HG03571 (cell line): ENCODE measurements around the gene RRP1.

Experiments used
- ATAC-seq: cut with Tn5 transposase; IDR thresholded peaks from one replicate; pipeline ENCODE4 v1.9.1; 2021; ENCODE audit not compliant: unreplicated experiment

Gene RRP1

GRCh38 chr21:43800566-43800965, 11.2 kb downstream of the RRP1 start:
- ATAC-seq = no peak

DNA sequence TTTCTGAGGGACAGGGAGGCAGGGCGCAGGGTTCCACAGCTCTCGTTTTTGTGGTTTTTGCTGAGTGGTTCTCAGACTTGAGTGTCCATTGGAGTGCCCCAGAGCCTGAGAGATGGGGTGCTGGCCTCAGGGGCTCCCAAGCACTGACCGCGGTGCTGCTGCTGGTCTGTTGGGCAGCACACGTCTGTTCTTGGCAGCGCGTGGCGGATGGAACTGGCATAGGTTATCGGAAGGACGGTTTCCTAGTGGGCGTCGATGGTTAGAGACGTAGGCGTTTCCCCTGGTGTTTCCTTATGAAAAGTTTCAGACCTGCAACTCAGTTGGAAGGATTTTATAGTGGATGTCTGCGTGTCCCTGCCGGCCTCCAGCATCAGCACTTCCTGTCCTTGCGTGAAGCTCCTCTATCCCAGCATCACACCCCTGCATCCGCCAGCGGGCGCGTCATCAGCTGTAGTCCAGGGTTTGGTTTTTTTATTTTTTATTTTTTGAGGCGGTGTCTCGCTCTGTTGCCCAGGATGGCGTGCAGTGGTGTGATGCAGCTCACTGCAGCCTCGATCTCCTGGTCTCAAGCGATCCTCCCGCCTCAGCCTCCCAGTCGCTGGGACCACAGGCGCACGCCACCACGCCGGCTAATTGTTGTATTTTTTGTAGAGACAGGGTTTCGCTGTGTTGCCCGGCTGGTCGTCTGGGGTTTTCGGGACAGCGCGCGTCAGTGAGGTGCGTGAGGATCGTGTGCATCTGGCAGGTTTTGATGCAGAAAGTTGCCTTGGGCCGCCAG, 11.8 kb downstream of the RRP1 start:
- no peak for ATAC-seq

DNA sequence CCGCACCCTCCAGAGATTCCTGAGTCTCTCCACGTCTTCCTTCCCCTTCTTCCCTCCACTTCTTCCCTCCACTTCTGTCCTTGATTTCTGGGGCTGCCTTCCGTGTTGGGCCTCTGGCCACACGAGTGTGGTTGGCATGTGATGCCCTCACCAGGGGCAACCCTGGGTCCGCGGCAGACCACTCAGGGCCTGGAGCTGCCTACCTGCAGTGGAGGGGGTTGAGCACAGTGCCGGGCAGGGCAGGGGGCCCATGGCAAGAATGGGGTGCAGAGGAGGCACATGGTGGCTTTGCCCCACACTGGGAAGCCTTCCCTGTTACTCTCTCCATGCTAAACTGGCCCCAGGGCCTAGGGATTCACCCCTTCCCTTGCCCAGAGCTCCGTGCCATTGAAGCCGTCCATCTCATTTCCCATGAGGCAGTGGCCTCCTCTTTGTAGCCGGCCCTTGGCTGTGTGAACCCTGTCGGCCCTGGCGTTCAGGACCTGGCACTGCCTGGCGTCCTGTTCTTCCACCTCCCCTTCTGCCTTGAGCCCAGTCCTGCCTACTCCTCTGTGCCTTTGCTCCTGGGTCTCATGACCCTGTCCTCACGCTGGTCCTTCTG, 13.4 kb downstream of the RRP1 start:
- ATAC-seq = no peak

GRCh38 chr21:43803558-43804300, 14.4 kb downstream of the RRP1 start:
- ATAC-seq = no peak

DNA sequence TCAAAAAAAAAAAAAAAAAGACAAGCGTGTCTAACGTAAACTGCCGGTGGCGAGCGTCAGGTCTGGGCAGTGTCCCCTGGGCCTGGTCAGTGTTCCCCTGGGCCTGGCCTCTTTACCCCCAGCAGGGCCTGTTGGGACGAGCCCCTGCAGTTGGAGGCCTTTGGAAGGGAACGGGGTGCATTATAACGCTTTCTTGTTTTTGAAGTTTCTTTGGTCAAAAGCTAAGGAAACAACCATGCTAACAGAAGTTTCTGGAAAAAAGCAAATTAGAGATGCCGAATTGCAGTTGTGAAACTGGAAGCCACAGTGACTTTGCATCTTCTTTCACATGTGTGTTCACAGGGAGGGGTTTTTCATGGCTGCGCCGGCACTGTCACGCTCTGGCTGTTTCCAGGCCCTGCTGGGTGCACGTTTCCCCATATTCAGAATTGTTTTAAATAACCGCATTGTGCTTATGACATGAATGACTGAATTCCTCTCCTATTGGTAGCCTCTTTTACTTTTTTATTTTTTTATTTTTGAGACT, 16.0 kb downstream of the RRP1 start:
- peak; percentile 69 for ATAC-seq

DNA sequence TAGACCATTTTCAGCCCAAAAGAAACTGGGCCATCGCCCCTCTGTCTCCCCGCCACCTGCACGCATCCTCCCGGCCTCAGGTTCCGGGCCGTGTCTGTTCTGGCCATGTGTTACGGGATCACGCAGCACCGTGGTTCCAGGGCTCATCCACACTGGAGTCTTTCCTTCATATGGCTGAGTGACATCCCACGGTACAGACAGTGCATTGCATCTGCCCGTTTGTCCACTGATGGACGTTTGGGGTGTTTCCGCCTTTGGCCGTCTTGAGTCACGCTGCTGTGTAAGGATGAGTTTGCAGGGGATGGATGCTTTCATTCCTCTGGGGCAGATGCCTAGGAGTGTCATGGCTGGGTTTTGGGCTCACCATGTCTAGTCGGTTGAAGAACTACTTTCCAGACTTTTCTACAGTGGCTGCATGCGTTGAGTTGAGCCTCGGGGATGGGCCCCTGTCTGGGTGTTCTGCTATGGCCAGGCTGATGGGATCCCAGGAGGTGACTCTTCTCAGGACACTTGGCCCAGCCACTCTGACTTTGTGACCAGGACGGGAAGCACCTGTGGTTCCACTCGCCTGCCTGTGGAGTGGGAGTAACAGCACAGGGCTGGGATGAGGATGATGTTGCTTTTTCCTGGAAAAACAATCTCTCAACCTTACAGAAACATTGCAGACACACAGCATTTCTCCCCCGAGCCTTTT, 16.8 kb downstream of the RRP1 start:
- ATAC-seq = no peak

DNA sequence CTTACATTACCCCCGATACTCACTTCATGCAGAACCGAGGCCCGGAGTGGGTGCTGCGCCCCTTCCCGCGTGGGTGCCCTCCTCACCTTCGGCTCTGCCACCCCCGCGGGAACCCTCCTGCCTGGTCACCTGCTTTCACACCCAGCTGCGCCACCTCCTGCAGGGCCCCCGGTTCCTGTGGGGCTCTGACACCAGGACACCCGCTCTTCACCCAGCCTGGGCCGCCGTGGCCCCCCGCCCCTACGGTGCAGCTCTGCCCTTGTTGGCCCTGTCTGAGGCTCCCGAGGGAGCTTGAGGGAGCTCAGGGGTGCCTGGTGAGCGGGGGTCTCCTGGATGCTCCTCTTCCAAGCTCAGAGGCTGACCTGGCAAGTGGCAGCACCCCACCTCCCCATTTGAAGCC, 19.0 kb downstream of the RRP1 start:
- no peak for ATAC-seq

GRCh38 chr21:43808832-43809251, 19.5 kb downstream of the RRP1 start:
- ATAC-seq = no peak

DNA sequence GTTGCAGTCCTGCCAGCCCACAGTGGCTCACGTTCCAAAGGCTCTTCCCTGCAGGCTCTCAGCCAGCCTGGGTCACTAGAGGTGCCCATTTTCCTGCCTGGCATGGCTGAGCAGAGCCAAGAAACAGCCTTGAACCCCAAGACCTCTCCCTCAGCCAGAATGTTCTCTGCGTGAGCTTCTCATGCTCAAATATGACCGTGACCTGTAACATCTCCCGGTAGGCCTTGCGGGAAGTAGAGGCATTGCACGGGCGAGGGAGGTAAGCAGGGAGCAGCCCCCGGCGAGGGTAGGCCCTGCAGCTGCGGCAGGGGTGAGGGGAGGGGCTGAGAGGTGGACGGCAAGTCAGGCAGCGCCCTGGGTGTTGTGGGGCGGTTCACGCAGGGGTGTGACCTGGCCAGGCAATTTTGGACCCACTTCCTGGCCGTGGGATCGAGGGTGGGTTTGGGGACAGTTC, 20.0 kb downstream of the RRP1 start:
- ATAC-seq = no peak

GRCh38 chr21:43809853-43810504, 20.6 kb downstream of the RRP1 start:
- ATAC-seq = no peak

DNA sequence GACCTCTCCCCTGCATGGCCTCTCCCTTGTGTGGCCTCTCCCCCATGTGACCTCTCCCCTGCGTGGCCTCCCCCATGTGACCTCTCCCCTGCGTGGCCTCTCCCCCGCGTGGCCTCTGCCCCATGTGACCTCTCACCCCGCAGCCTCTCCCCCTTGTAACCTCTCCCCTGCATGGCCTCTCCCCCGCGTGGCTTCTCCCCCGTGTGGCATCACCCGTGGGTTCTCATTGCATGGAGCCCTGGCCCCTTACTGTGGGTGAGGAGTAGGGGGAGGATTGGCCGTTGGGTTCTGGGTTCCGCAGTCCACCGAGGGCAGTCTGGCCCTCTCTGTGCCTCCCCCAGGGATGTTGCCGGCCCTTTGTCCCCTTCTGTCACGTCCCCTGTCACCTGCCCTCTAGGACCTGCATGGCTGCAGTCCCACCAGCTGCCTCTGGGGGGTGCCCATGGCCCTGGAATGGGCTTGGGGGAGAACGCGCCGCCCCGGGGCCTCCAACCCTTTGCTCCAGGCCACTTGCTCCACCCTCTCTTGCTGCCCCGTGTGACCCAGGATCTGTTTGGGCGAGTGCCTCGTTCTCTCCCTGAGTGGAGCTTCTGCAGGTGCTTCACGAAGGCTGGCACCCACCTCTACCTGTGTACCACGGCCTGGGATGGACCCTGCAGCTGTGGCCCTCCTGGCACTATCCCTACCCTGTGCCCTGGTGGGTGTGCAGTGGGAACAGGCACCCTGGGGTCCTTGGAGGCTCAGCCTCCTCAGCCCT, 21.3 kb downstream of the RRP1 start:
- no peak for ATAC-seq

DNA sequence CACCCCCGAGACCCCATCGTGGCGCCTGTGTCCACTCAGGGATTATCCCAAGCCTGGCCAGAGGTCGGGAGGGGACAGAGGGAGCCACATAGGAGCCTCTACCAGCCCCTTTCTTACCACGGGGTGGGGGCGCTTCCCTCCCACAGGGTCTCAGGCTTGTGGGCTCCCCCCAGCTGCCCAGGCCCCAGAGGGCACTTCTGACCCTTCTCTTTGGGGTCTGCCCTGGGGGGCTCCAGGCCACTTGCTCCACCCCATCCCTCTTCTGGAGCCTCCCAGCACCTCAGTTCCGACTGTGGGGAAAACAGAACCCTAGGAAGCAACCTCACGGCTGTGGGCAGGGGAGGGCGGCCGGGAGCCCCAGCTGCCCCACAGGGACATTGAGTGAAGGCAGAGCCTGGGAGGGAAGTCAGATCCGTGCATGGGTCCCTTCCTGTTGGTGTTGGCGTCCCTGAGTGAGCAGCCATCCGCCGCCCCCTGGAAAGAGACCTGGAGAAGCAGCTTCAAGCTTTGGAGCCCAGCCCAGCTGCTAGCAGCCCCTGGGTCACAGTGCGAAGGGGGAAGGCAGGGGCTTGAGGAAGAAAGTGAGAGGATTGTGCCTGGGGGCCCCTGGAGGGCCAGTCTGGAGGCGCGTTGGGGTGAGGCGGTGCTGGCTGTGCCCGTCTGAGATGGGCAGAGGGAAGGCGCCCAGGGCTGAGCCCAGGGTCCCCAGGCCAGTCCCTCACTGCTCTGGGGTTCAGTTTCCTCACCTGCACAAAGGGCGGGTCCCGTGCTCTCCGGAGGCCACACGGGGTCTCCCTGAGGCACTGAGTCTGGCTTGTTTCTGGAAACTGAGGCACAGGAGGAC, 22.1 kb downstream of the RRP1 start:
- ATAC-seq = no peak

DNA sequence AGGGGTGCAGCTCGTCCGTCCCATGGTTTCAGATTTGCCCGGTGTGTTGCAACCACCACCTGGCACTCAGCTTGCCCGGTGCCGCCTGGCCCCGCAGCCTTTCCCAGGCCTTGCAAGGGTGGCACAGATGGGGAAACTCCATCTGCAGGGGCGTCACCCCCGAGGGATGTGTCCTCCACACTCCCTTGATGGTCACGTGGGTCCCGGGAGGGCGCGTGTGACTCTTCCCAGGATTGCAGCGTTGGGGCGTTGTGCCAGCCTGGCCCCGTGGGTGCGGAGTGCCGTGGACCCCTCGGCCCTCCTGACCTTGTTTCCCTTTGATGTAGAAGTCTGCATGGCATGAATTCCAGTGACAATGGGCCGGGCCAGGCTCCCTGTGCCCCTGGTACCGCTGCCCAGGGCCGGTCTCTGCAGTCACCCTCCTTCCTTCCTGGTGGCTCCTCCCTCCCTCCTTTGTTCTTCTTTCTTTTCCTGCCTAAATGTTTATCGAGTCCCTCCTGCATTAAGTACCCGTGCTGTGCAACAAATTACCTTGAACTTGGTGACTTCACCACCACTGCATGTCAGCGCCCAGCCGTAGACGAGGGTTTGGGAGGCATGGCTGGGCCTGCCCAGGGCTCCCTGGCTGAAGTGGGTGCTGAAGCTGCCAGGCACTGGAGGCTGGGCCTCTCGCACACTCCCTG, 22.9 kb downstream of the RRP1 start:
- no peak for ATAC-seq

GRCh38 chr21:43812957-43813655, 23.7 kb downstream of the RRP1 start:
- no peak for ATAC-seq

GRCh38 chr21:43813656-43813980, 24.2 kb downstream of the RRP1 start:
- ATAC-seq = no peak

GRCh38 chr21:43814215-43815106, 25.1 kb downstream of the RRP1 start:
- ATAC-seq = no peak

DNA sequence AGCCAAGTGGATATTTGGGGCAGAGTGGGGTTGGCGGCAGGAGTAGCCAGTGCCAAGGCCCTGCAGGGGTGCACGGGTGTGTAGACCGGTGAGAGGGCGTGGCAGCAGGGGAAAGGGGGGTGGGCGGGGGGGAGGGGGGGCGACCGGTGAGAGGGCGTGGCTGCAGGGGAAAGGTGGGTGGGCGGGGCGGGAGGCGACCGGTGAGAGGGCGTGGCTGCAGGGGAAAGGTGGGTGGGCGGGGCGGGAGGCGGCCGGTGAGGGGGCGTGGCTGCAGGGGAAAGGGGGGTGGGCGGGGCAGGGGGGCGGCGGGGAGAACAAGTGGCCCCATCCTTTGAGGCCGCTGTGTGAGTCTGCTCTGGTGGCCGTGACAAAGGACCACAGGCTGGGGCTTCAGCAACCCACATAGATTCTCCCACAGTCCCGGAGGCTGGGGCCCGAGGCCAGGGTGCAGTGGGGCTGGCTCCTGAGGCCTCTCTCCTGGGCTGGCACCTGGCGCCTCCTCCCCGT, 25.8 kb downstream of the RRP1 start:
- no peak for ATAC-seq
